ENCODE results near the gene SLC25A47.

SLC25A47 gene

GRCh38 chr14:100327128-100327527 is 4.0 kb downstream of the SLC25A47 start:
- Histone ChIP-seq H3K27ac (ENCODE audit: insufficient read depth in 1 of 2, low read depth in 1 of 2, low read length in 2 of 2, poor library complexity in 1 of 2, severe bottlenecking in 2 of 2) (no peak overlapping the region), H3K9me3 (ENCODE audit: control extremely low read depth in 1 of 5, control insufficient read depth in 4 of 5, insufficient read depth in 2 of 5, low read depth in 1 of 5, low read length in 4 of 5) (no peaks in the 10 kb centered on the region), H3K4me3 (ENCODE audit: control insufficient read depth in 1 of 7, extremely low read depth in 1 of 7, insufficient read depth in 4 of 7, low read depth in 2 of 7, low read length in 6 of 7) (no peak overlapping the region), H3K36me3 (ENCODE audit: control insufficient read depth in 4 of 4, insufficient read depth in 4 of 4, low read length in 3 of 4) (no peaks in the 10 kb centered on the region), H3K4me1 (ENCODE audit: control extremely low read depth in 1 of 4, control insufficient read depth in 4 of 4, insufficient read depth in 4 of 4, low read length in 3 of 4) (no peaks in the 10 kb centered on the region), H3K27me3 (replicated peaks in 2 of 5; ENCODE audit: control insufficient read depth in 4 of 5, insufficient read depth in 5 of 5, low read length in 4 of 5) (no peaks in the 10 kb centered on the region)
- ChIA-PET CTCF (no interaction called here), POLR2A (no interaction called here)
- 96% methylated on average over 24 of the region's 24 CpGs for WGBS (ENCODE audit: insufficient coverage)
- DNase-seq, result no peak

- Histone ChIP-seq H3K27me3 (replicated peaks in 2 of 5; ENCODE audit: control insufficient read depth in 4 of 5, insufficient read depth in 5 of 5, low read length in 4 of 5) (no peaks in the 10 kb centered on the region), H3K4me3 (ENCODE audit: control insufficient read depth in 1 of 7, extremely low read depth in 1 of 7, insufficient read depth in 4 of 7, low read depth in 2 of 7, low read length in 6 of 7) (no peak overlapping the region), H3K36me3 (ENCODE audit: control insufficient read depth in 4 of 4, insufficient read depth in 4 of 4, low read length in 3 of 4) (peaks cover 0 to 6% (median 0%) of the 10 kb centered on the region in 4 experiments), H3K9me3 (ENCODE audit: control extremely low read depth in 1 of 5, control insufficient read depth in 4 of 5, insufficient read depth in 2 of 5, low read depth in 1 of 5, low read length in 4 of 5) (no peaks in the 10 kb centered on the region), H3K4me1 (ENCODE audit: control extremely low read depth in 1 of 4, control insufficient read depth in 4 of 4, insufficient read depth in 4 of 4, low read length in 3 of 4) (no peaks in the 10 kb centered on the region), H3K27ac (ENCODE audit: insufficient read depth in 1 of 2, low read depth in 1 of 2, low read length in 2 of 2, poor library complexity in 1 of 2, severe bottlenecking in 2 of 2) (no peak overlapping the region)
- WGBS (ENCODE audit: insufficient coverage), result 93% methylated on average over 31 of the region's 32 CpGs
- ChIA-PET CTCF (no interaction called here), POLR2A (no interaction called here)
- DNase-seq, result no peak
Observed at GRCh38 chr14:100328495-100329163, 5.5 kb downstream of the SLC25A47 start.

GRCh38 chr14:100329233-100330006 is 6.3 kb downstream of the SLC25A47 start:
- DNase-seq, result no peak
- CTCF ChIA-PET, result no interaction called here

GRCh38 chr14:100330007-100330344 is 6.8 kb downstream of the SLC25A47 start:
- no peaks in the 10 kb centered on the region for H3K9me3 ChIP-seq (ENCODE audit: control extremely low read depth in 1 of 5, control insufficient read depth in 4 of 5, insufficient read depth in 2 of 5, low read depth in 1 of 5, low read length in 4 of 5)
- WGBS (ENCODE audit: insufficient coverage), result 94% methylated on average over 9 of the region's 11 CpGs
- no peak overlapping the region for H3K27ac ChIP-seq (ENCODE audit: insufficient read depth in 1 of 2, low read depth in 1 of 2, low read length in 2 of 2, poor library complexity in 1 of 2, severe bottlenecking in 2 of 2)
- H3K4me1 ChIP-seq (ENCODE audit: control extremely low read depth in 1 of 4, control insufficient read depth in 4 of 4, insufficient read depth in 4 of 4, low read length in 3 of 4), result no peaks in the 10 kb centered on the region
- CTCF ChIA-PET, result interaction anchor here (0.9 to 1.2 kb wide), 2 partner anchors 10 to 16 kb away, joined by 3 read pairs; no protein-coding TSS in a partner anchor
- peaks cover 0 to 15% (median 3%) of the 10 kb centered on the region in 4 experiments for H3K36me3 ChIP-seq (ENCODE audit: control insufficient read depth in 4 of 4, insufficient read depth in 4 of 4, low read length in 3 of 4)
- no peaks in the 10 kb centered on the region for H3K27me3 ChIP-seq (replicated peaks in 2 of 5; ENCODE audit: control insufficient read depth in 4 of 5, insufficient read depth in 5 of 5, low read length in 4 of 5)
- no peak for DNase-seq
- no peak overlapping the region for H3K4me3 ChIP-seq (ENCODE audit: control insufficient read depth in 1 of 7, extremely low read depth in 1 of 7, insufficient read depth in 4 of 7, low read depth in 2 of 7, low read length in 6 of 7)
- POLR2A ChIA-PET, result no interaction called here

More at GRCh38 chr14:100329233-100330006, 6.3 kb downstream of the SLC25A47 start:
- Histone ChIP-seq H3K4me3 (ENCODE audit: control insufficient read depth in 1 of 7, extremely low read depth in 1 of 7, insufficient read depth in 4 of 7, low read depth in 2 of 7, low read length in 6 of 7) (no peak overlapping the region), H3K4me1 (ENCODE audit: control extremely low read depth in 1 of 4, control insufficient read depth in 4 of 4, insufficient read depth in 4 of 4, low read length in 3 of 4) (no peaks in the 10 kb centered on the region), H3K27me3 (replicated peaks in 2 of 5; ENCODE audit: control insufficient read depth in 4 of 5, insufficient read depth in 5 of 5, low read length in 4 of 5) (no peaks in the 10 kb centered on the region), H3K9me3 (ENCODE audit: control extremely low read depth in 1 of 5, control insufficient read depth in 4 of 5, insufficient read depth in 2 of 5, low read depth in 1 of 5, low read length in 4 of 5) (no peaks in the 10 kb centered on the region), H3K36me3 (ENCODE audit: control insufficient read depth in 4 of 4, insufficient read depth in 4 of 4, low read length in 3 of 4) (peaks cover 0 to 10% (median 3%) of the 10 kb centered on the region in 4 experiments), H3K27ac (ENCODE audit: insufficient read depth in 1 of 2, low read depth in 1 of 2, low read length in 2 of 2, poor library complexity in 1 of 2, severe bottlenecking in 2 of 2) (no peak overlapping the region)
- 93% methylated on average over 36 of the region's 36 CpGs for WGBS (ENCODE audit: insufficient coverage)
- POLR2A ChIA-PET, result no interaction called here

- Histone ChIP-seq H3K4me3 (ENCODE audit: control insufficient read depth in 1 of 7, extremely low read depth in 1 of 7, insufficient read depth in 4 of 7, low read depth in 2 of 7, low read length in 6 of 7) (no peak overlapping the region), H3K36me3 (ENCODE audit: control insufficient read depth in 4 of 4, insufficient read depth in 4 of 4, low read length in 3 of 4) (peaks cover 0 to 17% (median 3%) of the 10 kb centered on the region in 4 experiments), H3K9me3 (ENCODE audit: control extremely low read depth in 1 of 5, control insufficient read depth in 4 of 5, insufficient read depth in 2 of 5, low read depth in 1 of 5, low read length in 4 of 5) (no peaks in the 10 kb centered on the region), H3K27ac (ENCODE audit: insufficient read depth in 1 of 2, low read depth in 1 of 2, low read length in 2 of 2, poor library complexity in 1 of 2, severe bottlenecking in 2 of 2) (no peak overlapping the region), H3K4me1 (ENCODE audit: control extremely low read depth in 1 of 4, control insufficient read depth in 4 of 4, insufficient read depth in 4 of 4, low read length in 3 of 4) (no peaks in the 10 kb centered on the region), H3K27me3 (replicated peaks in 2 of 5; ENCODE audit: control insufficient read depth in 4 of 5, insufficient read depth in 5 of 5, low read length in 4 of 5) (no peaks in the 10 kb centered on the region)
- ChIA-PET POLR2A (no interaction called here), CTCF (interaction anchor here (0.9 to 1.2 kb wide), 2 partner anchors 9 to 17 kb away, joined by 3 read pairs; no protein-coding TSS in a partner anchor)
- DNase-seq, result no peak
- 94% methylated on average over 7 of the region's 13 CpGs for WGBS (ENCODE audit: insufficient coverage)
Observed at GRCh38 chr14:100330388-100330931, 7.3 kb downstream of the SLC25A47 start.

GRCh38 chr14:100332071-100332639 is 9.0 kb downstream of the SLC25A47 start:
- no peaks in the 10 kb centered on the region for H3K9me3 ChIP-seq (ENCODE audit: control extremely low read depth in 1 of 5, control insufficient read depth in 4 of 5, insufficient read depth in 2 of 5, low read depth in 1 of 5, low read length in 4 of 5)
- DNase-seq, result no peak
- no peaks in the 10 kb centered on the region for H3K27me3 ChIP-seq (replicated peaks in 2 of 5; ENCODE audit: control insufficient read depth in 4 of 5, insufficient read depth in 5 of 5, low read length in 4 of 5)
- H3K36me3 ChIP-seq (ENCODE audit: control insufficient read depth in 4 of 4, insufficient read depth in 4 of 4, low read length in 3 of 4), result peaks cover 0 to 29% (median 10%) of the 10 kb centered on the region in 4 experiments
- 89% methylated on average over 8 of the region's 11 CpGs for WGBS (ENCODE audit: insufficient coverage)
- CTCF ChIA-PET, result interaction anchor here (1.0 kb wide), 1 partner anchor 9 kb away, joined by 3 read pairs; the partner anchor contains the start of gene SLC25A47
- no peak overlapping the region for H3K27ac ChIP-seq (ENCODE audit: insufficient read depth in 1 of 2, low read depth in 1 of 2, low read length in 2 of 2, poor library complexity in 1 of 2, severe bottlenecking in 2 of 2)
- POLR2A ChIA-PET, result no interaction called here
- H3K4me3 ChIP-seq (ENCODE audit: control insufficient read depth in 1 of 7, extremely low read depth in 1 of 7, insufficient read depth in 4 of 7, low read depth in 2 of 7, low read length in 6 of 7), result no peak overlapping the region
- no peaks in the 10 kb centered on the region for H3K4me1 ChIP-seq (ENCODE audit: control extremely low read depth in 1 of 4, control insufficient read depth in 4 of 4, insufficient read depth in 4 of 4, low read length in 3 of 4)

- DNase-seq, result no peak
- 99% methylated on average over 8 of the region's 8 CpGs for WGBS (ENCODE audit: insufficient coverage)
- no peak overlapping the region for H3K27ac ChIP-seq (ENCODE audit: insufficient read depth in 1 of 2, low read depth in 1 of 2, low read length in 2 of 2, poor library complexity in 1 of 2, severe bottlenecking in 2 of 2)
- no peaks in the 10 kb centered on the region for H3K9me3 ChIP-seq (ENCODE audit: control extremely low read depth in 1 of 5, control insufficient read depth in 4 of 5, insufficient read depth in 2 of 5, low read depth in 1 of 5, low read length in 4 of 5)
- H3K4me1 ChIP-seq (ENCODE audit: control extremely low read depth in 1 of 4, control insufficient read depth in 4 of 4, insufficient read depth in 4 of 4, low read length in 3 of 4), result no peaks in the 10 kb centered on the region
- no peak overlapping the region for H3K4me3 ChIP-seq (ENCODE audit: control insufficient read depth in 1 of 7, extremely low read depth in 1 of 7, insufficient read depth in 4 of 7, low read depth in 2 of 7, low read length in 6 of 7)
- ChIA-PET POLR2A (no interaction called here), CTCF (no interaction called here)
- H3K36me3 ChIP-seq (ENCODE audit: control insufficient read depth in 4 of 4, insufficient read depth in 4 of 4, low read length in 3 of 4), result peaks cover 0 to 32% (median 11%) of the 10 kb centered on the region in 4 experiments
- no peaks in the 10 kb centered on the region for H3K27me3 ChIP-seq (replicated peaks in 2 of 5; ENCODE audit: control insufficient read depth in 4 of 5, insufficient read depth in 5 of 5, low read length in 4 of 5)
Observed at GRCh38 chr14:100332797-100333196, 9.7 kb downstream of the SLC25A47 start.
